Activated naive CD4-positive, alpha-beta T cell treated with anti-CD3 and anti-CD28 coated beads, Interleukin-2, amount 10 ng/mL, durations not matched to agents 7 days and 5 days (primary cell): ENCODE data around the gene TPRG1.

Experiments used
- CTCF ChIA-PET: fragments of 350-600 bp; sonication (Branson Sonifier 250); formaldehyde crosslinking; loops from one replicate; lab custom pipeline; 2021; ENCODE audit warnings: antibody characterized with exemption; lab: Charles Lee
- DNase-seq: peaks from one replicate; pipeline ENCODE4 v3.0.0-alpha.2; 2020
- H3K27ac Mint-ChIP-seq: one replicate; pipeline ENCODE4 v1.8.0; 2021; ENCODE audit warnings: mild to moderate bottlenecking, moderate library complexity, mixed read lengths
- H3K27me3 Mint-ChIP-seq: one replicate; pipeline ENCODE4 v1.8.0; 2021; ENCODE audit warnings: mild to moderate bottlenecking, mixed read lengths
- H3K36me3 Mint-ChIP-seq: one replicate; pipeline ENCODE4 v1.8.0; 2021; ENCODE audit warnings: mixed read lengths
- H3K4me1 Mint-ChIP-seq: one replicate; pipeline ENCODE4 v1.8.0; 2021; ENCODE audit warnings: mixed read lengths
- H3K4me3 Mint-ChIP-seq: one replicate; pipeline ENCODE4 v1.8.0; 2021; ENCODE audit warnings: mild to moderate bottlenecking, moderate library complexity, mixed read lengths
- H3K9me3 Mint-ChIP-seq: one replicate; pipeline ENCODE4 v1.8.0; 2021; ENCODE audit warnings: mixed read lengths

The TPRG1 gene

GRCh38 chr3:189355481-189356201 lies 183.9 kb downstream of the TPRG1 start:
- peak overlapping the region; percentile 27 for H3K4me3 Mint-ChIP-seq
- H3K27ac Mint-ChIP-seq: peak overlapping the region; percentile 98
- H3K36me3 Mint-ChIP-seq: peaks cover 11% of the 10 kb centered on the region
- DNase-seq: peak; percentile 59
- peaks cover 33% of the 10 kb centered on the region for H3K4me1 Mint-ChIP-seq
- H3K9me3 Mint-ChIP-seq: peaks cover 5% of the 10 kb centered on the region
- H3K27me3 Mint-ChIP-seq: no peaks in the 10 kb centered on the region
- CTCF ChIA-PET: interaction anchor here (0.8 to 2.6 kb wide), 7 partner anchors 13 to 82 kb away, joined by 3 to 11 read pairs (median 4); no protein-coding TSS in a partner anchor

- H3K4me3 Mint-ChIP-seq: no peak overlapping the region
- peaks cover 6% of the 10 kb centered on the region for H3K36me3 Mint-ChIP-seq
- peaks cover 24% of the 10 kb centered on the region for H3K4me1 Mint-ChIP-seq
- H3K27ac Mint-ChIP-seq: no peak overlapping the region
- H3K9me3 Mint-ChIP-seq: no peaks in the 10 kb centered on the region
- no peak for DNase-seq
- CTCF ChIA-PET: no interaction called here
- peaks cover 6% of the 10 kb centered on the region for H3K27me3 Mint-ChIP-seq
Observed at GRCh38 chr3:189360291-189360690, 188.5 kb downstream of the TPRG1 start.

GRCh38 chr3:189361103-189361835 lies 189.5 kb downstream of the TPRG1 start:
- no peaks in the 10 kb centered on the region for H3K9me3 Mint-ChIP-seq
- peaks cover 6% of the 10 kb centered on the region for H3K27me3 Mint-ChIP-seq
- peaks cover 4% of the 10 kb centered on the region for H3K36me3 Mint-ChIP-seq
- H3K27ac Mint-ChIP-seq: no peak overlapping the region
- CTCF ChIA-PET: interaction anchor here (0.7 kb wide), 1 partner anchor 12 kb away, joined by 3 read pairs; no protein-coding TSS in a partner anchor
- peaks cover 15% of the 10 kb centered on the region for H3K4me1 Mint-ChIP-seq
- no peak for DNase-seq
- H3K4me3 Mint-ChIP-seq: no peak overlapping the region

- Mint-ChIP-seq H3K27ac (no peak overlapping the region), H3K27me3 (peaks cover 6% of the 10 kb centered on the region)
Observed at GRCh38 chr3:189363590-189364255, 192.0 kb downstream of the TPRG1 start.

GRCh38 chr3:189365609-189366564 lies 194.1 kb downstream of the TPRG1 start:
- no peak for DNase-seq
- Mint-ChIP-seq H3K4me1 (peaks cover 21% of the 10 kb centered on the region), H3K27me3 (peaks cover 6% of the 10 kb centered on the region), H3K9me3 (no peaks in the 10 kb centered on the region), H3K36me3 (no peaks in the 10 kb centered on the region), H3K27ac (no peak overlapping the region), H3K4me3 (no peak overlapping the region)
- CTCF ChIA-PET: no interaction called here

More at GRCh38 chr3:189363590-189364255, 192.0 kb downstream of the TPRG1 start:
- Mint-ChIP-seq H3K4me3 (no peak overlapping the region), H3K36me3 (peaks cover 2% of the 10 kb centered on the region), H3K4me1 (peaks cover 16% of the 10 kb centered on the region), H3K9me3 (no peaks in the 10 kb centered on the region)
- no peak for DNase-seq
- CTCF ChIA-PET: interaction anchor here (0.7 kb wide), 1 partner anchor 164 kb away, joined by 4 read pairs; no protein-coding TSS in a partner anchor

- no peak for DNase-seq
- Mint-ChIP-seq H3K9me3 (no peaks in the 10 kb centered on the region), H3K4me1 (peaks cover 16% of the 10 kb centered on the region), H3K27me3 (peaks cover 4% of the 10 kb centered on the region), H3K4me3 (no peak overlapping the region), H3K36me3 (no peaks in the 10 kb centered on the region), H3K27ac (no peak overlapping the region)
- CTCF ChIA-PET: interaction anchor here (0.9 to 1.1 kb wide), 2 partner anchors 13 to 96 kb away, joined by 3 to 4 read pairs; no protein-coding TSS in a partner anchor
Observed at GRCh38 chr3:189368384-189368783, 196.6 kb downstream of the TPRG1 start.

GRCh38 chr3:189369636-189370035 lies 197.9 kb downstream of the TPRG1 start:
- H3K9me3 Mint-ChIP-seq: no peaks in the 10 kb centered on the region
- H3K27ac Mint-ChIP-seq: no peak overlapping the region
- peaks cover 16% of the 10 kb centered on the region for H3K4me1 Mint-ChIP-seq
- DNase-seq: no peak
- no peak overlapping the region for H3K4me3 Mint-ChIP-seq
- CTCF ChIA-PET: no interaction called here
- H3K36me3 Mint-ChIP-seq: no peaks in the 10 kb centered on the region
- H3K27me3 Mint-ChIP-seq: peaks cover 4% of the 10 kb centered on the region

GRCh38 chr3:189372243-189372642 lies 200.5 kb downstream of the TPRG1 start:
- Mint-ChIP-seq H3K9me3 (peaks cover 2% of the 10 kb centered on the region), H3K36me3 (peaks cover 2% of the 10 kb centered on the region), H3K27ac (no peak overlapping the region), H3K4me3 (no peak overlapping the region), H3K4me1 (peaks cover 16% of the 10 kb centered on the region), H3K27me3 (peaks cover 4% of the 10 kb centered on the region)
- no peak for DNase-seq
- CTCF ChIA-PET: no interaction called here
